Measurements from ENCODE around the gene NOC2L.
"Not testable (repeated sequence)": the region's sequence is repeated elsewhere in the genome, so short reads cannot be mapped to it uniquely, and the experiment has no call there.

The NOC2L gene

DNA sequence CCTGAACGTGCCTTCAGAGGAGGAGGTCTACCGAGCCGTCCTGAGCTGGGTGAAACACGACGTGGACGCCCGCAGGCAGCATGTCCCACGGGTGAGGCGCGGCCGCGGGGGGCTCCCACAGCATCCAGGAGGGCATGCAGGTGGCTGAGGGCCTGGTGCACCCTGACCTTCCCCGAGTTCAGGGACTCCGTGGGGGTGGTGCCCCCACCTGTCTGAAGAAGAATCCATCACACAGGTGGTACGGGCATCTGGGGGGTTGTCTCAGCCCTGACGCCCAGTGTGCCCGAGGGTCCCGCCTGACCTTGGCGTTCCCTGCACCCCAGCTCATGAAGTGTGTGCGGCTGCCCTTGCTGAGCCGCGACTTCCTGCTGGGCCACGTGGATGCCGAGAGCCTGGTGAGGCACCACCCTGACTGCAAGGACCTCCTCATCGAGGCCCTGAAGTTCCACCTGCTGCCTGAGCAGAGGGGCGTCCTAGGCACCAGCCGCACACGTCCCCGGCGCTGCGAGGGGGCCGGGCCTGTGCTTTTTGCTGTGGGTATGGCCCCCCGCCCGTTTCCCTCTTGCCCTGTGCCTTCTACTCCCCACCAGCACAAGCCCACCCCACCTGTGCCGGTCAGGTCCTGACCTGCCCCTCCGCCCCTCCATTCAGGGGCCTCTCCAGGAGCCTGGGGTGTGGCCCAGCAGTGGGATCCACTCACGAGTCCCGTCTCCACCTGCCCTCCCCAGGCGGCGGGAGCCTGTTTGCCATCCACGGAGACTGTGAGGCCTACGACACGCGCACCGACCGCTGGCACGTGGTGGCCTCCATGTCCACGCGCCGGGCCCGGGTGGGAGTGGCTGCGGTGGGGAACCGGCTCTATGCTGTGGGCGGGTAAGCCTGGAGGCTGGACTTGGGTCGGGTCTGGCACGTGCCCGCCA, 3.6 kb upstream of the NOC2L start:
- no peak for DNase-seq (ENCODE audit: low read depth)

DNA sequence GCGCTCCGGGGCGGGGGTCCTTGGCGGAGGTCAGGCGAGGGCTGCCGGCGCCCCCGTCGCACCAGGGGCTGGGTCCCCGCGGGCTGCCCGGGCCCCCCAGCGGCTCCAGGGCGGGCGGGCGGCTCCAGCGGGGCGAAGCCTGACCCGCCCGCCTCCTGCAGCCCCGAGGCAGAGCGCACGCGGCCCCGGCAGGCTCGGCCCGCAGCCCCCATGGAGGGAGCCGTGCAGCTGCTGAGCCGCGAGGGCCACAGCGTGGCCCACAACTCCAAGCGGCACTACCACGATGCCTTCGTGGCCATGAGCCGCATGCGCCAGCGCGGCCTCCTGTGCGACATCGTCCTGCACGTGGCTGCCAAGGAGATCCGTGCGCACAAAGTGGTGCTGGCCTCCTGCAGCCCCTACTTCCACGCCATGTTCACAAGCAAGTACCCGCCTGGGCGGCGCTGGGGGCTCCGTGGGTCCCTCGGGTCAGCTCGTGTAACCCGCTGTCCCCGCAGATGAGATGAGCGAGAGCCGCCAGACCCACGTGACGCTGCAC, 2.1 kb upstream of the NOC2L start:
- no peak for DNase-seq (ENCODE audit: low read depth)

DNA sequence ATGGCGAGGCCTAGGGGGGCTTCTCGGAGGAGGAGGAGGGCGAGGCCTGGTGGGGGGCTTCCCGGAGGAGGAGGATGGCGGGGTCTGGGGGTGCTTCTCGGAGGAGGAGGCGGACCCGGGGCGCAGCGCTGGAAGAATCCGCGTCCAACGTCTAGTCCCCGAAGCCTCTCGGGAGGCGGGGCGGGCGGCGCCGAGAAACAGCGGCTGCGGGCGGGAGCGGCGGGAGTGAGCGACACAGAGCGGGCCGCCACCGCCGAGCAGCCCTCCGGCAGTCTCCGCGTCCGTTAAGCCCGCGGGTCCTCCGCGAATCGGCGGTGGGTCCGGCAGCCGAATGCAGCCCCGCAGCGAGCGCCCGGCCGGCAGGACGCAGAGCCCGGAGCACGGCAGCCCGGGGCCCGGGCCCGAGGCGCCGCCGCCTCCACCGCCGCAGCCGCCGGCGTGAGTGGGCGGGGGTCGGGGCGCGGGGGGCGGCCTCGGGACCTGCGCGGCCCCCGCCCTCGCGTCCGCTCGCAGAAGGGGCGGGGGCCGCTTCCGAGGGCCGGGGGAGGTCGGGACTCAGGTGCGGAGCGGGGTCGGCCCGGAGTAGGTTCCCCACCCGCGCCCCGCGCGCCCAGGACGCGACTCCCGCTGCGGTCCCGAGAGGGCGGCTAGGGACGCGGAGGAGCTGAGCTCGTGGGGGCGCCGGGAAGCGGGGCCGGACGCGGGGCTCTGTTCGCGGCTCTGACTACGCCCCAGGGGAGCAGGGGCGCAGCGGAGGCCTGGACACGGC, 1.5 kb upstream of the NOC2L start, which contains the start of gene KLHL17:
TSS of gene KLHL17 (plus strand) at position 222 of the 769 bp plus-strand sequence. CDS start at position 332, 110 bp downstream.
- no peak for DNase-seq (ENCODE audit: low read depth)

DNA sequence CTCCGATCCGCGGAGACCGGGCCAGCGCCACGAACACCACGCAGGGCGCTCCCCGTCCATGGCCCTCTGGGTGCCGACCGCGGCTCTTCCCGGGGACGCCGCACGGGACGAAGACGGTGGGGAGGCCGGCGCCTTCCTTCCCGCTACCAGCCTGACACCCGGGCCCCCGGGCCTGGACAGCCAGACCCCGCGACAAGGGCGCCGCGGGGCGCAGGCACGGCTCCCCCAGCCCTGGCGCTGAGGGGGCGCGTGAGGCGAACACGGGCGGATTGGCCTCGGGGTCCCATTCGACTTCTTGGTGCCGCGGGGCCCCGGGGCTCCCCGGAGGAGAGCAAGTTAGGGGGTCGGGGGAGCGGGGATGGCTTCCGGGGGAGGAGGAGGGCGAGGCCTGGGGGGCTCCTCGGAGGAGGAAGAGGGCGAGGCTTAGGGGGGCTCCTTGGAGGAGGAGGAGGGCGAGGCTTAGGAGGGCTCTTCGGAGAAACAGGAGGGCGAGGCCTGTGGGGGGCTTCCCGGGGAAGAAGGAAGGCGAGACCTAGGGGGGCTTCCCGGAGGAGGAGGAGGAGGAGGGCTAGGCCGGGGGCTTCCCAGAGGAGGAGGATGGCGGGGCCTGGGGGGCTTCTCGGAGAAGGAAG, 791 bp upstream of the NOC2L start:
- DNase-seq (ENCODE audit: low read depth): no peak

DNA sequence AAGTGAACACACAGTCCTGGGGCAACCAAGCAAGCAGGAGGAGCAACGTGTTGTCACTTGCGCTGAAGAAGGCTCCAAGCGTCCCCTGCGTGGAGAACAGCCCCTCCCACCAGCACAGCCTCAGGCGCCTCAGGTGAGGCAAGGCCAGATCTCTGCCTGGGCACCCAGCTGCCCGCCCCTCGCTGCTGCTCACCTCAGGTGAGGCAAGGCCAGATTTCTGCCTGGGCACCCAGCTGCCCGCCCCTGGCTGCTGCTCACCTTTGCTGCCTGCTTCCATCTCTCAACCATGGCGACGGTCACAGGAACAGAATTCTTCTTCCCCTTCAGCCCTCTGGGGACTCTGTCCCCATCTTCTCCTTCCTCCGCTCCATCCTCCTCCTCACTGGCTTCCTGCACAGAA, 2.4 kb downstream of the NOC2L start:
- DNase-seq (ENCODE audit: low read depth): no peak

DNA sequence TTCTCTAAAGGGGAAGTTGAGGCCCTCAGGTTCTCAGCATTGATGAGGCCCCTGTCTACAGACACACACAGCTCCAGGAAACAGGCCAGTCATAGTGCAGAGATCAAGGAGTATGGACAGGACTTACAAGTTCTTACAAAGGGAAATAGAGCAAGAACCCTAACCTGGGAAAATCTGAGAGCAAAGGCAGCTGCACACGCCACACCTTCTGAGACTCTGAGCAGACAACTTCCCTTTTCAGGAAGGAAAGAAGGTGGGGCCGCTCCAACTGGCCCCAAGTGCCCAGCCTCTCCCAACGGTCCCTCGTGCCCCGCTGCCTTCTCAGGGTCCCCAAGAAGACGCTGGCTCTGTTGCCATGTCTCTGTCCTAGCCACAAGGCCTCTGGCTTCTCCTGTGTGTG, 3.6 kb downstream of the NOC2L start:
- no peak for DNase-seq (ENCODE audit: low read depth)

DNA sequence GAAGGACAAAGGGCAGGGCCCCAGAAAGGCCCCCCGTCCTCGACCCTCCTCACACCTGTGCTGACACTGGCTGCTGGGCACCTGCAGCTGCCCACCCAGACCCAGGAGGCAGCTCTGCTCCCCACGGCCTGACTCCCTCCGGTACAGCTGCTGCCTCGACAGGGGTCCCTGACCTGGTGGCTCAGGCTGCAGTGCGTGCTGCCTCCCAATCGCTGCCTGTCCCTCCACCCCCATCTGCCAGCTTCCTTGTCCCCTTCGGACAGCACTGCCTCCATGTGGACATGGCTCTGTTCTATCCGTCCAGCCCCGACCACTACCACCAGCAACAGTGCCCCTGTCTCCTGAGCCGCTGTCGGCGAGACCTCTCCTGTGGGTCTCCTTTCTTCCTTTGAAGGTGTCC, 4.1 kb downstream of the NOC2L start:
- no peak for DNase-seq (ENCODE audit: low read depth)

DNA sequence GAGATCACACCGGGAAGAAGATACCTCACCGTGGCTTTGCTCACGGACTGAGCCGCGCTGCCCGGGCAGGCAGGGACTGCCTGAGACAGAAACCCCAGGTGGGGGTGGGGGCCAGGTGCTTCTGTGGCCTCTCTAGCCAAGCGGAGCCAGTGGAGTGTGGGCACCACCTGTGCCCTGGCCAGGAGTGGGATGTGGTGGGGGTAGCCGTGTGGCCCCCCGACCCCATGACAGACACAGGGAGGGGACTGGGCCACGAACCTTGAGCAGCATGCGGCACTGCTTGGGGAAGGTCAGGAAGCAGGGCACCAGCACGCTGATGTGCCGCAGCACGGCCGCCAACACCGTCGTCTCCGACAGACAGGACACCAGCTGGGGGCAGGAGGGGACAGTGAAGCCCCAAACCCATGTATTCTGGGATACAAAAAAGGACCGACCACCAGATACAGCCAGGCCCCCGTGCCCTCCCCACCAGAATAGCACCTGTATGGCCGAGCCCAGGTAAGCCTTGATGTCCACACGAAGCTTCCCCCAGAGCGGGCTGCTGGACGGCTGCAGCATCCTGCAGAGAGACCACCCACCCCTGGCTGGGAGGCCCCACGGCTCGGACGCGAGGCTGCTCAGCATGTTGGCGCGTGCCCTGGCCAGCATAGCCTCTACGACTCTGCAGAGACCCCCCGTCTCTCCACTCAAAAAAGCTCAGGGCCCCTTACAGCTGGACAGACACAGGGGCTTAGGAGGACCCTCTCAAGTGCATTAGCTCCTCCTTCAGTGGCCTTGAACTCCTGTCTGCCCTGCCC, 5.3 kb downstream of the NOC2L start:
- DNase-seq (ENCODE audit: low read depth): no peak

DNA sequence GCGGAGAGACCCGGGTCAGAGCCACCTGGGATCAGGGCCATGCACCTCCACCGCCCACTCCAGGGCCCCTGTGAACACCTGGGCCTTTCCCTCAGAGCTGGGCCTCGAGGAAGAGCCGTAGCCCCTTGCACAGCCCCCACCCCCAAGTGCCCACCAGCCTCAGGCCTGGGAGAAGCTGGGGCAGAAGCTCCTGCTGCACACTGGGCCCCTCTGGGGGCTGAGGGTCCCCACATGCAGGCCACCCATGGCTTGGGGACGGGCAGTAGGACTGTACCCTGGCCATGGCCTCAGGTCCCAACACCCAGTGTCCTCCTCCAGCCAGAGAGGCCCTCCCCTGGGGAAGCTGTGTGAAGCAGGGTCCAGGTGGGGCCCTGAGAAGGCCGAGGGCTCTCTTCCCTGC, 6.5 kb downstream of the NOC2L start:
- DNase-seq (ENCODE audit: low read depth): no peak

DNA sequence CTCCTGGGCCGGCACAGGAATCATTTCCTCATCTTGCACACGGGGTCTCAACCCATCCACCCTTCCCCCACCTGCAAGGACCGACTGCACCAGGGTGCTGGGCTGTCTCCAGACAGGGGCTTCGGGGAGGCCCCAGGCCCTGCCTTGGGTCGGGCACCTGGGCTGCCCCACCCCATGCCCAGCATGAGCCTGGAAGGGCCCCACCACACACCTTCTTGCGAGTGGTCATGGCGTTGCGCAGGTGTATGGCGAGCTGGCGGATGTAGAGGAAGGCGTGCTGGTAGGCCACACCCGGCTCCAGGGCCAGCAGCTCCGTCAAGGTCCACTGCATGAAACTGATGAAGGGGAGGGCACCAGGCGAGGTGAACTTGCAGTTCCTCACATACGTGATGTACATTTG, 6.9 kb downstream of the NOC2L start:
- no peak for DNase-seq (ENCODE audit: low read depth)

DNA sequence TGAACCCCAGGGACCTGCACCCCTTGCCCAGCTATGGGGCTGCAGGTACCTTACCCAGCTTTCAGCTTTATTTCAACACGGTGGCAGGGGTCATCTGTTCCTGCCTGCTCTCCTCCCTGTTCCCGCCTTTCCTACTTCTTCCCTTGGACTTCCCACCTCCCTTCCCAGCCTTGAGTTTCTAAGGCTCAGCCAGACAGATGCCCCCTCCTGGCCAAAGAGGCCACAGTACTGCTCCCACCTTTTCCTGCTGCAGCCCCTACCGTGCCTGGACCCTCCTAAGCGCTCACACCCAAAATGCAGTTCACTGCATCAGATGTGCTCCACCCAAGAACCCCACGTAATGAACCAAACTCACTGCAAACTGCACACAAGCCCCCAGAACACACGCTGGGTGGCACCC, 7.7 kb downstream of the NOC2L start:
- DNase-seq (ENCODE audit: low read depth): no peak

DNA sequence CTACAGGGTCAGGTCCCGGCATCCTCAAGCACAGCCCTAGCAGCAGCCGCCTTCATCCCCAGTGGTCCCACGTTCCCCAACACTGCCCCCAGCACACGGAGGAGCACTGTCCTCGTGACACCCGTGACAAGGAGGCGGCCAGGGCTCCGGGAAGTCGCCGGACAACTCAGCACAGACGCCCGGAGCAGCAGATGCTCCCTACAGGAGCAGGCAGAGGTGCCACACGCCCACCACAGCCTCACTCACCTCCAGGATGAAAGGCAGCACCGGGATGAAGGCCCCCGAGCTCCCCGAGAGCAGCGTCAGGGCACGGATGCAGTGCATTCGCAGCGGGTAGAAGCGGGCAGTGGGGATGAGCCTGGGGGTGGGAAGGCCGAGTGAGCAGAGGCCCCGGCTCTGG, 8.2 kb downstream of the NOC2L start:
- DNase-seq (ENCODE audit: low read depth): no peak

DNA sequence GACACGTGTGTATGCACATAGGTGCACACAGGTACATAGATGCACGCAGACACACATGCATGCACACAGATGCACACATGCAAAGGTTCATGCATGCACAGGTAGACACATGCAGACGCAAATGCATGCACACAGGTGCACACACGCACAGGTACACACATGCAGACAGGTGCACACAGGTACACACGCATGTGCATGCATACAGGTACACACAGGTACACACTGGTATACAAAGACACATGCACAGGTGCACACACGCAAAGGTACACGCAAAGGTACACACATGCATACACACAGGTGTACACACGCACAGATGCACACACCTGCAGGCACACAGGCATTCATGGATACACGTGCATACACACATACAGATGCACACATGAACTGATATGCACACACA, 8.8 kb downstream of the NOC2L start:
- DNase-seq (ENCODE audit: low read depth): no peak

DNA sequence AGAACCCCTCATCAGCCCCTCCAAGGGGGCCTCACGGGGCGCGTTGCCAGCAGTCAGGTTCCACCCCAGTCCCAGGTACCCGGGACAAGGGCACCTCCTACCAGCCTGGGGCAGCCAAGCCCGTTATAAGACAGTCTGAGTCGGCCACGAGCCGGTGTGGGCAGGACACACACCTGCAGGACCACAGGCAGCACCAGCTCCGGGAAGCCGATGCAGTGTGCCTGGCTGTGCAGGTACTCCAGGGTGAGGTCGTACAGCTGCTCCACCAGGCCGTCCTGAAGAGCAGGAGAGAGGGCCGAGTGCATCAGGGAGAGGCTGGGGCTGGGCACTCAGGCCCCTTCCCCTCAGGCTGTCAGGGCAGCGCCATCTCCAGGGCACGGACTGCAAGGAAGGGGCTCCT, 11.1 kb downstream of the NOC2L start:
- DNase-seq (ENCODE audit: low read depth): no peak

DNA sequence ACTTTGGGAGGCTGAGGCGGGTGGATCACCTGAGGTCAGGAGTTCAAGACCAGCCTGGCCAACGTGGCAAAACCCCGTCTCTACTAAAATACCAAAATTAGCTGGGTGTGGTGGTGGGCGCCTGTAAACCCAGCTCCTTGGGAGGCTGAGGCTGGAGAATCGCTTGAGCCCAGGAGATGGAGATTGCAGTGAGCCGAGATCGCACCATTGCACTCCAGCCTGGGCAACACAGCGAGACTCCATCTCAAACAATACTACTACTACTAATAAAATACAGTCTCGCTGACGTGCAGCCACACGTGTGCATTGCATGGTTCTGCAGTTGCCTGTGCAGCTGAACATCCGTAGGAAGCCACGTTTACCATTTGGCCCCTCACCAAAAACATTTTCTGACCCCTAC, 12.2 kb downstream of the NOC2L start:
- not testable (repeated sequence) for DNase-seq (ENCODE audit: low read depth)

DNA sequence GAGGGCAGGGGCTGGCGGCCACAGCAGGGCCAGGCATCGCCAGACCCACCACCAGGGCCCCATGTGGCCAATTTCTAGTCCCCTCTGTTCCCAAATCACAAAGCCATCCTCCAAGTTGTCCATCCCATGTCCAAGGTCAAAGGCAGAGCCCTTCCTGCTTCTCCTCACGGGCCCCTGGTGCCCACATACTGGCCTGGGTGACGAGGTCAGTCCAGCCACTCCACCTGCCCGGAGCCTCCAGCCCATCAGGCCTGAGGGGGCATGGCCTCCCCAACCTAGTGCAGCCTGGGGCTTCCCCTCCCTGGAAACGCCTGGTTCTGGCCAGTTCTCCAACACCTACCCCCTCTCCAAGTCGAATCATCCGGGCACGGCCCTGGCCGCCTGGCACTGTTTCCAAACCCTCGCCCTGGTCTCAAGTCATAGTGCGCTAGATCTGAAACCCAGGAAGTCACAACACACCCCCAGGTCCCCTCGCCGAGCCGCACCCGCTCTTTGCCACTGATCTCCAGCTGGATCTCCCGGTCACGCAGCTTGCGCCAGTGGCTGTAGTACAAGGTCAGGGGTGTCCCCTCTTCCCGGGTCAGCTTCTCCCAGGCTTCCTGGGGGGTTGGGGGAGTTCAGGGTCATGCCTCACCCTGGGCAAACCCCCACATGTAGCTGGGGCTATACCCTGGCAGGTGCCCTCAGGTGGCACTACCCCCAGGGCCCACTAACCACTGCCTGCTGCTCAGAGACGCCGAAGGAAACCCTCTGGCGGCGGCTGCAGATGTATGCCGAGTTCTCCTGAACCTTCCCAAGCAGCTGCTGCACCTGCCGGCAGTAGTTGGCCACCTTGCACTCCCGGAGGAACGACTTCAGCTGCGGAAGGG, 13.1 kb downstream of the NOC2L start:
- no peak for DNase-seq (ENCODE audit: low read depth)

DNA sequence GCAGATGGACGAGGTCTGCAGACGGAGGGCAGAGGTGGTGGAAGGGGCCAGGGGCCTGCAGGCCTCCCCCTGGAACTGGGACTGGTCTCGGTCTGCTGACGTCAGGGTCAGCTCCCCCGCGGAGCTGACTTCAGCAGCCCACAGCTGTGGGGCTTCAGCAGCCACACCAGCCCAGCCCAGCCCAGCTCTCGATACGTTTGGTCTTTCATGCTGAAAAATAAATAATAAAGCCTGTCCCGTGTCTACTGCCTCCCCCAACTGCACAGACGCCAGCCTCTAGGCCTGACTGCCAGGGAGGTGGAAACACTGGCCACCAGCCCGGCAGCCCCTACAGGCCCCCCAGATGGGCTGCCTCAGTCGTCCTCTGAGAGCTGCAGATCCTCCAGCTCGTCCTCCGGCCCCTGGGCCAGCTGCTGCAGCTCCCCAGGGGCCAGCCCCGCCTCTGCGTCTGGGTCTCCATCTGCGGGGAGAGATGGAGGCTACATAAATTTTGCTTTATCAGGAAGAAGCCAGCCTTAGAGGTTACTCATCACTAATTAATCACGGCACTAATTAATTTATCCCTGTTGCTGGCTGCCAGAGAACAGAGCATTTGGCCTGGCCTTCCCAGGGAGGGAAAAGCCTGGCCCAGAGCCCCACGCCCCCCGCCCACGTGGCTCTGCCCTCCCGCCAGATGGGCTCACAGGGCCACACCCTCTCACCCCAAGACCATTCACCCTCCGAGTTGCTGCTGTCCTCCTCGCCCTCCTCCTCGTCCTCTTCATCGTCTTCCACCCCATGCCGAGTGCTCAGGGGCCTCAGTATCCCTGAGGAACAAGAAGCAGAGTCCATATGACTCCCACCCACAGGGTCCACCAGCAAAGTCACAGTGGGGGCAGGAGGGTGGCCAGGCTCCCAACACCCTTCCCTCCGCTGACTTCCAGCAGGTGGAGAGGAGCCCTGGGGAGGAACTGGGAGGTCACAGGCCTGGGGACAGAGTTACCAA, 14.4 kb downstream of the NOC2L start:
- no peak for DNase-seq (ENCODE audit: low read depth)

DNA sequence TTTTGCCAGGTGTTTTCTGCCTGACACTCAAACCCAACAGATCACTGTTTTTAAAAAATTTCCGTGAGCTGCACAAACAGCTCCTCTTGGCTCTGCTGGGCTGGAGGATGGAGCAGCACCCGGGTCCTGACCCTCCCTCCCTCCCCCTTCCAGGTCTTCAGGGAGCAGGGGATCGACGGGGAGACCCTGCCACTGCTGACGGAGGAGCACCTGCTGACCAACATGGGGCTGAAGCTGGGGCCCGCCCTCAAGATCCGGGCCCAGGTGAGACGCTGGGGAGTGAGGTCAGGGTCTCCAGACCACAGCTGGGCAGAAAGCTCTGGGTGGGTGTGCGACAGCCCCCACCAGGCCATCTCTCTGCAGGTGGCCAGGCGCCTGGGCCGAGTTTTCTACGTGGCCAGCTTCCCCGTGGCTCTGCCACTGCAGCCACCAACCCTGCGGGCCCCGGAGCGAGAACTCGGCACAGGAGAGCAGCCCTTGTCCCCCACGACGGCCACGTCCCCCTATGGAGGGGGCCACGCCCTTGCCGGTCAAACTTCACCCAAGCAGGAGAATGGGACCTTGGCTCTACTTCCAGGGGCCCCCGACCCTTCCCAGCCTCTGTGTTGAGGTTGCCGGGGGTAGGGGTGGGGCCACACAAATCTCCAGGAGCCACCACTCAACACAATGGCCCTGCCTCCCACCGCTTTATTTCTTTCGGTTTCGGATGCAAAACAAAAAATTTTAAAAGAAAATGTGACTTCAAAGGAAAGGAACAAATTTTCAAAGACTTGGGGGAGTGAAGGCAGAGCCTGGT, 15.3 kb downstream of the NOC2L start:
- DNase-seq (ENCODE audit: low read depth): no peak
